KMS-11 (cell line): Measurements from ENCODE around the gene ERP27.
A peak's percentile ranks its signal among the peaks of the same experiment; 100 is the strongest.

Experiments
- H2AFZ ChIP-seq: fragments of 200-600 bp; sonication (generic); 2 replicates; pipeline ENCODE4 v1.6.1; 2016; ENCODE audit warnings: antibody characterized with exemption, mixed run types, low read depth
- H3K27ac ChIP-seq: fragments of 200-600 bp; sonication (generic); 2 replicates; pipeline ENCODE4 v1.6.1; 2016; ENCODE audit warnings: mild to moderate bottlenecking, mixed run types
- H3K27me3 ChIP-seq: fragments of 200-600 bp; sonication (generic); 2 replicates; pipeline ENCODE4 v1.6.1; 2017; ENCODE audit warnings: mild to moderate bottlenecking, low read depth, mixed run types, moderate library complexity; ENCODE audit not compliant: insufficient read depth
- H3K36me3 ChIP-seq: fragments of 200-600 bp; sonication (generic); 2 replicates; pipeline ENCODE4 v1.6.1; 2017; ENCODE audit warnings: mild to moderate bottlenecking, mixed run types; ENCODE audit not compliant: insufficient read depth
- H3K4me1 ChIP-seq: fragments of 200-600 bp; sonication (generic); 2 replicates; pipeline ENCODE4 v1.6.1; 2016; ENCODE audit warnings: mild to moderate bottlenecking, low read depth, mixed run types; ENCODE audit not compliant: poor library complexity, severe bottlenecking
- H3K4me2 ChIP-seq: fragments of 200-600 bp; sonication (generic); 2 replicates; pipeline ENCODE4 v1.7.0; 2016; ENCODE audit warnings: mild to moderate bottlenecking, mixed run types
- H3K4me3 ChIP-seq: fragments of 200-600 bp; sonication (generic); IDR thresholded peaks from 2 replicates; pipeline ENCODE4 v1.6.1; 2017; ENCODE audit warnings: low read depth, low read length, mixed read lengths; ENCODE audit not compliant: insufficient read depth
- H3K79me2 ChIP-seq: fragments of 200-600 bp; sonication (generic); 2 replicates; pipeline ENCODE4 v1.6.1; 2016; ENCODE audit warnings: low read depth, mixed run types; ENCODE audit not compliant: insufficient read depth
- H3K9ac ChIP-seq: fragments of 200-600 bp; sonication (generic); 2 replicates; pipeline ENCODE4 v1.6.1; 2016; ENCODE audit warnings: mild to moderate bottlenecking, mixed run types
- H4K20me1 ChIP-seq: fragments of 200-600 bp; sonication (generic); 2 replicates; pipeline ENCODE4 v1.6.1; 2016; ENCODE audit warnings: mild to moderate bottlenecking, mixed run types; ENCODE audit not compliant: insufficient read depth
- TF ChIP-seq, protein P1 (sequence below): fragments of 200-600 bp; sonication (generic); conservative IDR thresholded peaks from 2 replicates; pipeline ENCODE4 v1.6.1; 2017; ENCODE audit warnings: low read depth, mild to moderate bottlenecking, antibody characterized with exemption, low read length, moderate library complexity, mixed read lengths

Gene ERP27

DNA sequence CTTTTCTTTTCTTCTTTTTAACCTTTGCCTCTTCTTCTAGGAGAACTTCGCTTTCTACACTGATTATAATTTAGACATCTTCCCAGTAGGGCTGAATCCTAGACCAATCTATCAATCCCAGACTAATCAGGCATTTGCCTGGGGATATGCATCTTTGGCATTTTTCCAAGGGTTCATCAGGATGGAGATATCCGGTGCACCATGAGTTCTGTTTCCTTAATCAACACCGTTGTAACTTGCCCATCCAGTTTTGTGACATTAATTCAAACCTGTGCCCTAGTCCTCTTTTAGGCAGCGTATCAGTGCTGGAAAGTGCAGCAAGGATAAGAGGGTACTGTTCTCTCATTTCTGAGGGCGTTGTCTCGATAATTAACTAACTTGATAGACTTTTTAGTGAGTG, 52.1 kb downstream of the ERP27 start:
- Histone ChIP-seq H3K36me3 (no peaks in the 10 kb centered on the region), H3K4me2 (no peak overlapping the region), H3K79me2 (no peaks in the 10 kb centered on the region), H2AFZ (no peak overlapping the region), H4K20me1 (no peaks in the 10 kb centered on the region), H3K27ac (no peak overlapping the region), H3K27me3 (no peaks in the 10 kb centered on the region), H3K9ac (no peak overlapping the region), H3K4me1 (peaks cover 27% of the 10 kb centered on the region), H3K4me3 (no peak overlapping the region)
- TF ChIP-seq, protein P1, sequence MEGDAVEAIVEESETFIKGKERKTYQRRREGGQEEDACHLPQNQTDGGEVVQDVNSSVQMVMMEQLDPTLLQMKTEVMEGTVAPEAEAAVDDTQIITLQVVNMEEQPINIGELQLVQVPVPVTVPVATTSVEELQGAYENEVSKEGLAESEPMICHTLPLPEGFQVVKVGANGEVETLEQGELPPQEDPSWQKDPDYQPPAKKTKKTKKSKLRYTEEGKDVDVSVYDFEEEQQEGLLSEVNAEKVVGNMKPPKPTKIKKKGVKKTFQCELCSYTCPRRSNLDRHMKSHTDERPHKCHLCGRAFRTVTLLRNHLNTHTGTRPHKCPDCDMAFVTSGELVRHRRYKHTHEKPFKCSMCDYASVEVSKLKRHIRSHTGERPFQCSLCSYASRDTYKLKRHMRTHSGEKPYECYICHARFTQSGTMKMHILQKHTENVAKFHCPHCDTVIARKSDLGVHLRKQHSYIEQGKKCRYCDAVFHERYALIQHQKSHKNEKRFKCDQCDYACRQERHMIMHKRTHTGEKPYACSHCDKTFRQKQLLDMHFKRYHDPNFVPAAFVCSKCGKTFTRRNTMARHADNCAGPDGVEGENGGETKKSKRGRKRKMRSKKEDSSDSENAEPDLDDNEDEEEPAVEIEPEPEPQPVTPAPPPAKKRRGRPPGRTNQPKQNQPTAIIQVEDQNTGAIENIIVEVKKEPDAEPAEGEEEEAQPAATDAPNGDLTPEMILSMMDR: no peak

- H3K4me2 ChIP-seq: peak within 1 kb of the TSS; percentile 44
- H3K9ac ChIP-seq: no peak within 1 kb of the TSS
Observed at GRCh38 chr12:14885718-14886221, 52.6 kb downstream of the ERP27 start, which contains the start of gene MGP. Gene MGP (minus strand): TSS chr12:14885854. CDS start chr12:14885791, 63 bp downstream.

DNA sequence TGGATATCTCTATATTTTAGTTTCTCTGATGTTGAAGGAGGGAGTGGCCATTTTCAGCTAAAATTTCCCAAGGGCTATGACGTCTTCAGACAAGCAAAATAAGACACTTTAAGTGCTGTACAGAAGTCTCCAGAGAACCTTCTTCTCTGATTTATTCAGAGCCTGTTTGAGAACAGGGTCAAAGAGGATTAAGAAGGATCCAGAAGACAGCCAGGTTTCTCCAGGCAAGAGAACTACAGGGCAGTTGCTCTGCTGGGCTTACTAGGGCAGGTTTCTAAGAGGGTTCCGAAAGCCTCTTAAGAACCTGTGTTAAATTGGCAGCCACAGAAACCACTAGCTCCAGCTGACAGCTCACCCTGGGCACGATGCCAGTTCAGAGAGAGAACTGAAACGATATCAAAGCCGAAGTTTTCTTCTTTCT, 53.9 kb downstream of the ERP27 start:
- Histone ChIP-seq H3K27me3 (no peaks in the 10 kb centered on the region), H3K4me1 (peaks cover 27% of the 10 kb centered on the region), H3K79me2 (no peaks in the 10 kb centered on the region), H3K27ac (peak overlapping the region; percentile 36; the same call in 1 of the 2 replicates), H3K4me2 (peak overlapping the region; percentile 44), H3K9ac (no peak overlapping the region), H2AFZ (peak overlapping the region; percentile 20; the same call in 1 of the 2 replicates), H3K36me3 (no peaks in the 10 kb centered on the region), H3K4me3 (no peak overlapping the region), H4K20me1 (no peaks in the 10 kb centered on the region)
- TF ChIP-seq, protein P1: no peak

More at GRCh38 chr12:14885718-14886221, 52.6 kb downstream of the ERP27 start, which contains the start of gene MGP:
- H4K20me1 ChIP-seq: no peaks in the 10 kb centered on the region
- no peaks in the 10 kb centered on the region for H3K79me2 ChIP-seq
- TF ChIP-seq, protein P1: no peak
- no peaks in the 10 kb centered on the region for H3K27me3 ChIP-seq
- peaks cover 27% of the 10 kb centered on the region for H3K4me1 ChIP-seq
- H3K4me3 ChIP-seq: no peak within 1 kb of the TSS
- H3K36me3 ChIP-seq: no peaks in the 10 kb centered on the region
- H2AFZ ChIP-seq: no peak within 1 kb of the TSS
- H3K27ac ChIP-seq: no peak within 1 kb of the TSS; the same call in 1 of the 2 replicates

DNA sequence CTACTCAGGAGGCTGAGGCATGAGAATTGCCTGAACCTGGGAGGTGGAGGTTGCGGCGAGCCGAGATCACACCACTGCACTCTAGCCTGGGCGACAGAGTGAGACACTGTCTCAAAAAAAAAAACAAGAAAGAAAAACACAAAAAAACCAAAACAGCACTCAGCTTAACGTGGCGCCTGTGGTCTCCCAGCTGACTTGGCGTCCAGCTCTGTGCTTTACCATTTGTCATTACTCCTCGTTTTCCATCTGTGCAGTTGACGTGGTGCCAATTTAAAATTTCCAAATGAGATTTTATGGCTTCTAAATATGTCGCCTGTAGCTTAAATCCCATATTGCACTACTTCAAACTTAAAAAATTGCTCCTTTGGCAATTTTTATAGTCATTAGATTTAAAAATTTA, 54.7 kb downstream of the ERP27 start:
- H3K4me2 ChIP-seq: peak overlapping the region; percentile 44; the same call in 1 of the 2 replicates
- TF ChIP-seq, protein P1: no peak
- H3K79me2 ChIP-seq: no peaks in the 10 kb centered on the region
- peaks cover 27% of the 10 kb centered on the region for H3K4me1 ChIP-seq
- H3K27me3 ChIP-seq: no peaks in the 10 kb centered on the region
- no peaks in the 10 kb centered on the region for H3K36me3 ChIP-seq
- H3K27ac ChIP-seq: 0 out of 2 replicates have a peak overlapping the region, but pooled peaks have one; percentile 36
- H2AFZ ChIP-seq: no peak overlapping the region
- no peak overlapping the region for H3K4me3 ChIP-seq
- H3K9ac ChIP-seq: no peak overlapping the region
- no peaks in the 10 kb centered on the region for H4K20me1 ChIP-seq
